H9 (cell line): ENCODE data around the gene FXYD2. TPM values are rescaled to one million over a fixed set of nuclear protein-coding genes. Genes with fewer than 3 reads are reported as not detected.
A peak's percentile ranks its signal among the peaks of the same experiment; 100 is the strongest.

Experiments
- DNase-seq: peaks from one replicate; pipeline ENCODE4 v3.0.0-alpha.2; 2017
- H2AFZ ChIP-seq: one replicate; pipeline ENCODE4 v1.6.1; 2013; ENCODE audit warnings: mild to moderate bottlenecking, low read length, control low read depth, moderate library complexity
- H2AK5ac ChIP-seq: 2 replicates; pipeline ENCODE4 v1.6.1; 2013; ENCODE audit warnings: low read length, control low read depth, mixed read lengths; ENCODE audit not compliant: insufficient read length
- H2BK120ac ChIP-seq: one replicate; pipeline ENCODE4 v1.6.1; 2013; ENCODE audit warnings: low read depth, mild to moderate bottlenecking, low read length, control low read depth, inconsistent platforms; ENCODE audit not compliant: poor library complexity, severe bottlenecking
- H2BK12ac ChIP-seq: 2 replicates; pipeline ENCODE4 v1.6.1; 2013; ENCODE audit warnings: low read length, control low read depth, mixed read lengths, low read depth; ENCODE audit not compliant: insufficient read length
- H2BK15ac ChIP-seq: 2 replicates; pipeline ENCODE4 v1.6.1; 2013; ENCODE audit warnings: low read depth, low read length, control low read depth
- H2BK20ac ChIP-seq: one replicate; pipeline ENCODE4 v1.6.1; 2013; ENCODE audit warnings: low read depth, mild to moderate bottlenecking, low read length, control low read depth, inconsistent platforms; ENCODE audit not compliant: poor library complexity, severe bottlenecking
- H2BK5ac ChIP-seq: 2 replicates; pipeline ENCODE4 v1.6.1; 2013; ENCODE audit warnings: low read length, control low read depth, mixed read lengths; ENCODE audit not compliant: insufficient read length
- H3K14ac ChIP-seq: 2 replicates; pipeline ENCODE4 v1.6.1; 2013; ENCODE audit warnings: low read length, control low read depth; ENCODE audit not compliant: insufficient read depth
- H3K18ac ChIP-seq: 2 replicates; pipeline ENCODE4 v1.6.1; 2013; ENCODE audit warnings: low read depth, mild to moderate bottlenecking, mixed read lengths, low read length, control low read depth; ENCODE audit not compliant: insufficient read length
- H3K23ac ChIP-seq: 2 replicates; pipeline ENCODE4 v1.6.1; 2013; ENCODE audit warnings: low read length, control low read depth, mixed read lengths, low read depth; ENCODE audit not compliant: insufficient read length
- H3K23me2 ChIP-seq: 2 replicates; pipeline ENCODE4 v1.6.1; 2013; ENCODE audit warnings: low read depth, mild to moderate bottlenecking, mixed read lengths, low read length, control low read depth; ENCODE audit not compliant: insufficient read length, poor library complexity, severe bottlenecking
- H3K27ac ChIP-seq: 2 replicates; pipeline ENCODE4 v1.5.1; 2013; ENCODE audit warnings: low read length, control low read depth, mixed read lengths, low read depth; ENCODE audit not compliant: insufficient read length
- H3K27me3 ChIP-seq: 2 replicates; pipeline ENCODE4 v1.6.1; 2013; ENCODE audit warnings: low read length, control low read depth, inconsistent platforms; ENCODE audit not compliant: insufficient read depth
- H3K4ac ChIP-seq: 2 replicates; pipeline ENCODE4 v1.6.1; 2013; ENCODE audit warnings: low read depth, mild to moderate bottlenecking, control low read depth, inconsistent platforms, low read length, moderate library complexity
- H3K4me1 ChIP-seq: 2 replicates; pipeline ENCODE4 v1.6.1; 2013; ENCODE audit warnings: low read length, control low read depth, inconsistent platforms; ENCODE audit not compliant: insufficient read depth
- H3K4me2 ChIP-seq: 2 replicates; pipeline ENCODE4 v1.6.1; 2013; ENCODE audit warnings: low read length, control low read depth, mixed read lengths; ENCODE audit not compliant: insufficient read length, insufficient read depth
- H3K56ac ChIP-seq: 2 replicates; pipeline ENCODE4 v1.6.1; 2013; ENCODE audit warnings: low read depth, mild to moderate bottlenecking, mixed read lengths, low read length, control low read depth; ENCODE audit not compliant: insufficient read length
- H3K79me1 ChIP-seq: 2 replicates; pipeline ENCODE4 v1.6.1; 2013; ENCODE audit warnings: low read depth, mild to moderate bottlenecking, moderate library complexity, low read length, control low read depth, inconsistent platforms; ENCODE audit not compliant: insufficient read depth, poor library complexity, severe bottlenecking
- H3K79me2 ChIP-seq: 2 replicates; pipeline ENCODE4 v1.6.1; 2013; ENCODE audit warnings: low read length, control low read depth, inconsistent platforms; ENCODE audit not compliant: insufficient read depth
- H3K9ac ChIP-seq: 2 replicates; pipeline ENCODE4 v1.6.1; 2013; ENCODE audit warnings: low read length, control low read depth, mixed read lengths; ENCODE audit not compliant: insufficient read length; ENCODE audit errors: extremely low read depth
- H3K9me3 ChIP-seq: one replicate; pipeline ENCODE4 v1.6.1; 2013; ENCODE audit warnings: low read depth, low read length, inconsistent platforms; ENCODE audit not compliant: control insufficient read depth
- H3T11ph ChIP-seq: one replicate; pipeline ENCODE4 v1.6.1; 2013; ENCODE audit warnings: mild to moderate bottlenecking, low read length, control low read depth, inconsistent platforms
- H4K20me1 ChIP-seq: one replicate; pipeline ENCODE4 v1.6.1; 2013; ENCODE audit not compliant: control insufficient read depth, insufficient read length, insufficient read depth
- H4K5ac ChIP-seq: 2 replicates; pipeline ENCODE4 v1.6.1; 2013; ENCODE audit warnings: low read depth, mild to moderate bottlenecking, mixed read lengths, low read length, control low read depth; ENCODE audit not compliant: insufficient read length
- H4K8ac ChIP-seq: replicated peaks from 2 replicates; pipeline ENCODE4 v1.6.1; 2013; ENCODE audit warnings: low read length, control low read depth, mixed read lengths, low read depth; ENCODE audit not compliant: insufficient read length
- H4K91ac ChIP-seq: 2 replicates; pipeline ENCODE4 v1.6.1; 2013; ENCODE audit warnings: low read depth, mild to moderate bottlenecking, moderate library complexity, mixed read lengths, low read length, control low read depth; ENCODE audit not compliant: insufficient read length
- H3K27ac Mint-ChIP-seq, 3 experiments: 2 replicates in 2 of 3; 3 replicates in 1 of 3; pipeline ENCODE4 v1.8.0; 2020 to 2021; ENCODE audit warnings: mixed read lengths in 3 of 3, mild to moderate bottlenecking in 1 of 3, moderate library complexity in 1 of 3
- H3K27me3 Mint-ChIP-seq: 2 replicates; pipeline ENCODE4 v1.8.0; 2021; ENCODE audit warnings: low read depth, mild to moderate bottlenecking, moderate library complexity, mixed read lengths
- H3K36me3 Mint-ChIP-seq, 3 experiments: 2 replicates in 2 of 3; 3 replicates in 1 of 3; pipeline ENCODE4 v1.8.0; 2020 to 2021; ENCODE audit warnings: low read depth in 3 of 3, mixed read lengths in 3 of 3; ENCODE audit not compliant: insufficient read depth in 1 of 3
- H3K4me1 Mint-ChIP-seq, 2 experiments: 2 replicates each; pipeline ENCODE4 v1.8.0; 2020; ENCODE audit warnings: mixed read lengths in 2 of 2
- H3K4me3 Mint-ChIP-seq, 2 experiments: 2 replicates in 1 of 2; 3 replicates in 1 of 2; pipeline ENCODE4 v1.8.0; 2020 to 2021; ENCODE audit warnings: mild to moderate bottlenecking in 2 of 2, mixed read lengths in 2 of 2, moderate library complexity in 1 of 2
- H3K9me3 Mint-ChIP-seq, 2 experiments: 2 replicates in 1 of 2; 3 replicates in 1 of 2; pipeline ENCODE4 v1.8.0; 2020; ENCODE audit warnings: mild to moderate bottlenecking in 2 of 2, mixed read lengths in 2 of 2, moderate library complexity in 1 of 2
- CTCF ChIP-seq: fragments of 200-600 bp; sonication (generic); conservative IDR thresholded peaks from 3 replicates; pipeline ENCODE4 v1.8.0; 2021; ENCODE audit warnings: antibody characterized with exemption, mild to moderate bottlenecking
- WGBS: extraction: QIAGEN DNeasy Blood & Tissue Kit; methylation state at CpG from one replicate; pipeline ENCODE4 v1.1.7; 2013; ENCODE audit warnings: missing lambda C conversion rate, low lambda C conversion rate, mixed read lengths; ENCODE audit not compliant: insufficient read length; ENCODE audit errors: extremely low coverage; 5-methylcytosine and 5-hydroxymethylcytosine counted together
- total RNA-seq: library from RNA; stranded (reverse); gene quantifications from 2 replicates; pipeline ENCODE4 v1.2.1, GENCODE V29; 2021

FXYD2 gene
- total RNA-seq, 1 experiment from 2014 or later: 0.79 TPM

- Histone ChIP-seq H3K79me2 (no peaks in the 10 kb centered on the region), H3K9ac (no peak overlapping the region), H2BK20ac (no peak overlapping the region), H3K56ac (no peak overlapping the region), H3K14ac (no peak overlapping the region), H2AK5ac (no peak overlapping the region), H3K9me3 (no peaks in the 10 kb centered on the region), H3K27ac (no peak overlapping the region), H3K79me1 (no peaks in the 10 kb centered on the region), H4K20me1 (no peaks in the 10 kb centered on the region), H2BK15ac (no peak overlapping the region), H4K91ac (no peak overlapping the region), H4K5ac (no peak overlapping the region), H3K27me3 (no peaks in the 10 kb centered on the region), H2BK5ac (no peak overlapping the region), H3K23me2 (peaks cover 3% of the 10 kb centered on the region), H3T11ph (no peak overlapping the region), H2AFZ (no peak overlapping the region), H3K4me1 (no peaks in the 10 kb centered on the region; the same call in 1 of the 2 replicates), H2BK120ac (no peak overlapping the region), H3K18ac (no peak overlapping the region), H3K23ac (no peak overlapping the region), H4K8ac (no peak overlapping the region), H3K4me2 (no peak overlapping the region), H2BK12ac (no peak overlapping the region), H3K4ac (no peak overlapping the region)
- peaks cover 46 to 58% of the 10 kb centered on the region in 2 experiments for H3K4me1 Mint-ChIP-seq
- H3K27ac Mint-ChIP-seq: no peak overlapping the region
- H3K36me3 Mint-ChIP-seq: no peaks in the 10 kb centered on the region
- WGBS: no CpG with 5 or more reads among the region's 33 CpGs
- peak; percentile 65 for DNase-seq
- no peaks in the 10 kb centered on the region; a peak in 1 of 5 replicates for H3K9me3 Mint-ChIP-seq
- no peak overlapping the region; a peak in 1 of 5 replicates for H3K4me3 Mint-ChIP-seq
- TF ChIP-seq CTCF: peak; percentile 74
- peaks cover 9% of the 10 kb centered on the region for H3K27me3 Mint-ChIP-seq
Observed at GRCh38 chr11:117822074-117823033, 2.2 kb downstream of the FXYD2 start.
